WTC11 (cell line): ENCODE results near the gene RHOT2.

Experiments used
- CTCF ChIP-seq: fragments of 200-600 bp; IDR thresholded peaks from 2 replicates; pipeline ENCODE4 v1.8.0; 2022; ENCODE audit warnings: antibody characterized with exemption
- RORB ChIP-seq: fragments of 250-450 bp; sonication (Bioruptor Pico); IDR thresholded peaks from 2 replicates; pipeline ENCODE4 v1.9.0; 2021; ENCODE audit warnings: mild to moderate bottlenecking
- STAT6 ChIP-seq: sonication (generic); formaldehyde crosslinking; conservative IDR thresholded peaks from 2 replicates; pipeline ENCODE4 v1.8.1; 2023; ENCODE audit warnings: mild to moderate bottlenecking, low read depth, missing genetic modification reagents, moderate library complexity
- TF ChIP-seq, protein P1 (sequence below): sonication (generic); formaldehyde crosslinking; IDR thresholded peaks from 2 replicates; pipeline ENCODE4 v1.8.0; 2022; ENCODE audit warnings: mild to moderate bottlenecking, missing genetic modification reagents
- TF ChIP-seq, protein P2 (sequence below): sonication (generic); formaldehyde crosslinking; conservative IDR thresholded peaks from 2 replicates; pipeline ENCODE4 v1.8.1; 2022; ENCODE audit warnings: mild to moderate bottlenecking, missing genetic modification reagents

DNA sequence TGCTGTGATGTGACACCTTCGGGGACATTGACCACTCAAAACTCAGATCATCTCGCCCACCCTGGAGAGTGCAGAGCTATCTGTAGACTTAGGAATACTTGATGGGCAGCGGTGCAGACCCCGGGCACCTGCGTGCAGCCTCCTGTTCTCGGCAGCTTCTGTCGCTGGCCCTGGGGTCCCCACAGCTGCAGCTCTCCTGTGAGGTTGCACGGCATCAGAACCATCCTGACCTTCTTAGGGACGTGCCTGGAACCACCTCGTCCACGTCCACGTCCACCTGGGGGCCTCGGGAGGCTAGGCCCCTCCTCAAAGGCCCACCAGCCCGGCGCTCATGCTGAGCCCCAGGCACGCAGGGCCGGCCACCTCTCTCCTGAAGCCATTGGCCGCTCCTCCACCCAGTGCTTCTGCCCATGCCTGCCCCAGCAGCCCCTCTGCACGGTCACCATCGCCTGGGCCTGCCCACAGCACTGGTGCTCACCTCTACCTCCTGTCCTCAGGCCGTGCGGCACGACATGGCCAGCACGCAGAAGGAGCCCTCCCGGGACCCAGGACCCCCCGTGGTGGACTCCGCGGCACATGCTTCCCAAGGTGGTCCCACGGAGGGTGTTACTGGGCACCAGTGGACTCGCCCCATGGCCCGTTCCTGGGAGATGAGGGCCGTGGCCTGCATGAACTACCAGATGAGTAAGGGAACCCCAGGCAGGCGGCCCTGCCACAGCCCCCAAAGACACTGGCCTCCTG lies 39.4 kb upstream of the RHOT2 start:
- TF ChIP-seq, protein P1, sequence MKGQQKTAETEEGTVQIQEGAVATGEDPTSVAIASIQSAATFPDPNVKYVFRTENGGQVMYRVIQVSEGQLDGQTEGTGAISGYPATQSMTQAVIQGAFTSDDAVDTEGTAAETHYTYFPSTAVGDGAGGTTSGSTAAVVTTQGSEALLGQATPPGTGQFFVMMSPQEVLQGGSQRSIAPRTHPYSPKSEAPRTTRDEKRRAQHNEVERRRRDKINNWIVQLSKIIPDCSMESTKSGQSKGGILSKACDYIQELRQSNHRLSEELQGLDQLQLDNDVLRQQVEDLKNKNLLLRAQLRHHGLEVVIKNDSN (CRISPR knock-in tag), result no peak
- TF ChIP-seq CTCF (no peak), RORB (no peak), STAT6 (CRISPR knock-in tag) (no peak)
- TF ChIP-seq, protein P2, sequence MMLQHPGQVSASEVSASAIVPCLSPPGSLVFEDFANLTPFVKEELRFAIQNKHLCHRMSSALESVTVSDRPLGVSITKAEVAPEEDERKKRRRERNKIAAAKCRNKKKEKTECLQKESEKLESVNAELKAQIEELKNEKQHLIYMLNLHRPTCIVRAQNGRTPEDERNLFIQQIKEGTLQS (CRISPR knock-in tag), result no peak
